ENCODE measurements around the gene SLC43A3. TPM values are rescaled to one million over a fixed set of nuclear protein-coding genes. Genes with fewer than 3 reads are reported as not detected.

The SLC43A3 gene
- total and polyA plus RNA-seq, 9 of the 15 experiments (the other 6 are each of a cell fraction or from before 2014, with no cell fraction given), result 63.7 to 281 (median 139) TPM

DNA sequence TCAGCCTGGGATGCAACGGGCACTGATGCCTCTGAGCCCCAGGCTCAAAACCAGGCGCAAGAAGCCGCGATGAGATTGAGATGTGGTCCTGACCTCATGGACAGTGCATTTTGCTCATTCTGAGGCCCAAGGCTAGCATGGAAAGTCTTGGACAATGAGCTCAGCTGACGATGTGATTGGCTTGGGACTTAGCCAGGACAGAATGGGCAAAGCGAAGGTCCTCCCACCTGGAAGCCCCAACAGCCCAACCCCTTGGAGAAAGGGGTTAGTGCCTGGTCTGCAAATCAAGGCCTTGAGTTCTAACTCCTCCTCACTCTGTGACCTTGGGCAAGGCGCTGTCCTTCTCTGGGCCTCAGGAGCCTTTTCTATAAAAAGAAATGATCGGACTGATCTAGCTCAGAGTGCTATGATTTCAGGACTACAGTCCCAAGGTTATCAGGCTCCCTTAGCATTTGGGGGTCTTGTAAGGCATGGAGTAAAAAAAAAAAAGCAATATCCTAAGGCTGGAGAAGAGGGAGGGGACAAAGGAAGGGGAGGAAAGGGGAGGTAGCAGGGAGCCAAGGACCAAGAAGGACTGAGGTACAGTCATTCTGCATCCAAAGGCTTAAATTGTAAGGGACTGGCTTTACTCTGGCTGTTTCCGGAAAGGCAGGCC is 2.7 kb downstream of the SLC43A3 start (continued):
- TF ChIP-seq, protein P1, sequence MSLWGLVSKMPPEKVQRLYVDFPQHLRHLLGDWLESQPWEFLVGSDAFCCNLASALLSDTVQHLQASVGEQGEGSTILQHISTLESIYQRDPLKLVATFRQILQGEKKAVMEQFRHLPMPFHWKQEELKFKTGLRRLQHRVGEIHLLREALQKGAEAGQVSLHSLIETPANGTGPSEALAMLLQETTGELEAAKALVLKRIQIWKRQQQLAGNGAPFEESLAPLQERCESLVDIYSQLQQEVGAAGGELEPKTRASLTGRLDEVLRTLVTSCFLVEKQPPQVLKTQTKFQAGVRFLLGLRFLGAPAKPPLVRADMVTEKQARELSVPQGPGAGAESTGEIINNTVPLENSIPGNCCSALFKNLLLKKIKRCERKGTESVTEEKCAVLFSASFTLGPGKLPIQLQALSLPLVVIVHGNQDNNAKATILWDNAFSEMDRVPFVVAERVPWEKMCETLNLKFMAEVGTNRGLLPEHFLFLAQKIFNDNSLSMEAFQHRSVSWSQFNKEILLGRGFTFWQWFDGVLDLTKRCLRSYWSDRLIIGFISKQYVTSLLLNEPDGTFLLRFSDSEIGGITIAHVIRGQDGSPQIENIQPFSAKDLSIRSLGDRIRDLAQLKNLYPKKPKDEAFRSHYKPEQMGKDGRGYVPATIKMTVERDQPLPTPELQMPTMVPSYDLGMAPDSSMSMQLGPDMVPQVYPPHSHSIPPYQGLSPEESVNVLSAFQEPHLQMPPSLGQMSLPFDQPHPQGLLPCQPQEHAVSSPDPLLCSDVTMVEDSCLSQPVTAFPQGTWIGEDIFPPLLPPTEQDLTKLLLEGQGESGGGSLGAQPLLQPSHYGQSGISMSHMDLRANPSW (CRISPR knock-in tag; IDR thresholded peaks at IDR 0.05), result peak; percentile 44; the same call in 1 of the 2 replicates
- TF ChIP-seq ZNF175 (CRISPR knock-in tag; IDR thresholded peaks at IDR 0.05; ENCODE audit: low read depth) (no peak; the same call in 1 of the 2 replicates), HDGF (IDR thresholded peaks at IDR 0.05) (0 out of 2 replicates have a peak, but pooled peaks have one; percentile 78), SMARCA5 (IDR thresholded peaks at IDR 0.05) (peak; percentile 36; the same call in 1 of the 2 replicates), ARHGAP35 (IDR thresholded peaks at IDR 0.05; ENCODE audit: partially characterized antibody) (peak; percentile 71), SUPT5H (IDR thresholded peaks at IDR 0.05) (0 out of 2 replicates have a peak, but pooled peaks have one; percentile 35)
- TF ChIP-seq, protein P2, sequence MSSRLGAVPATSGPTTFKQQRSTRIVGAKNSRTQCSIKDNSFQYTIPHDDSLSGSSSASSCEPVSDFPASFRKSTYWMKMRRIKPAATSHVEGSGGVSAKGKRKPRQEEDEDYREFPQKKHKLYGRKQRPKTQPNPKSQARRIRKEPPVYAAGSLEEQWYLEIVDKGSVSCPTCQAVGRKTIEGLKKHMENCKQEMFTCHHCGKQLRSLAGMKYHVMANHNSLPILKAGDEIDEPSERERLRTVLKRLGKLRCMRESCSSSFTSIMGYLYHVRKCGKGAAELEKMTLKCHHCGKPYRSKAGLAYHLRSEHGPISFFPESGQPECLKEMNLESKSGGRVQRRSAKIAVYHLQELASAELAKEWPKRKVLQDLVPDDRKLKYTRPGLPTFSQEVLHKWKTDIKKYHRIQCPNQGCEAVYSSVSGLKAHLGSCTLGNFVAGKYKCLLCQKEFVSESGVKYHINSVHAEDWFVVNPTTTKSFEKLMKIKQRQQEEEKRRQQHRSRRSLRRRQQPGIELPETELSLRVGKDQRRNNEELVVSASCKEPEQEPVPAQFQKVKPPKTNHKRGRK (tag; IDR thresholded peaks at IDR 0.05), result peak; percentile 64
- TF ChIP-seq, protein P3, sequence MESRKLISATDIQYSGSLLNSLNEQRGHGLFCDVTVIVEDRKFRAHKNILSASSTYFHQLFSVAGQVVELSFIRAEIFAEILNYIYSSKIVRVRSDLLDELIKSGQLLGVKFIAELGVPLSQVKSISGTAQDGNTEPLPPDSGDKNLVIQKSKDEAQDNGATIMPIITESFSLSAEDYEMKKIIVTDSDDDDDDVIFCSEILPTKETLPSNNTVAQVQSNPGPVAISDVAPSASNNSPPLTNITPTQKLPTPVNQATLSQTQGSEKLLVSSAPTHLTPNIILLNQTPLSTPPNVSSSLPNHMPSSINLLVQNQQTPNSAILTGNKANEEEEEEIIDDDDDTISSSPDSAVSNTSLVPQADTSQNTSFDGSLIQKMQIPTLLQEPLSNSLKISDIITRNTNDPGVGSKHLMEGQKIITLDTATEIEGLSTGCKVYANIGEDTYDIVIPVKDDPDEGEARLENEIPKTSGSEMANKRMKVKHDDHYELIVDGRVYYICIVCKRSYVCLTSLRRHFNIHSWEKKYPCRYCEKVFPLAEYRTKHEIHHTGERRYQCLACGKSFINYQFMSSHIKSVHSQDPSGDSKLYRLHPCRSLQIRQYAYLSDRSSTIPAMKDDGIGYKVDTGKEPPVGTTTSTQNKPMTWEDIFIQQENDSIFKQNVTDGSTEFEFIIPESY (CRISPR knock-in tag; IDR thresholded peaks at IDR 0.05), result 0 out of 2 replicates have a peak, but pooled peaks have one; percentile 21
- TF ChIP-seq, protein P4, sequence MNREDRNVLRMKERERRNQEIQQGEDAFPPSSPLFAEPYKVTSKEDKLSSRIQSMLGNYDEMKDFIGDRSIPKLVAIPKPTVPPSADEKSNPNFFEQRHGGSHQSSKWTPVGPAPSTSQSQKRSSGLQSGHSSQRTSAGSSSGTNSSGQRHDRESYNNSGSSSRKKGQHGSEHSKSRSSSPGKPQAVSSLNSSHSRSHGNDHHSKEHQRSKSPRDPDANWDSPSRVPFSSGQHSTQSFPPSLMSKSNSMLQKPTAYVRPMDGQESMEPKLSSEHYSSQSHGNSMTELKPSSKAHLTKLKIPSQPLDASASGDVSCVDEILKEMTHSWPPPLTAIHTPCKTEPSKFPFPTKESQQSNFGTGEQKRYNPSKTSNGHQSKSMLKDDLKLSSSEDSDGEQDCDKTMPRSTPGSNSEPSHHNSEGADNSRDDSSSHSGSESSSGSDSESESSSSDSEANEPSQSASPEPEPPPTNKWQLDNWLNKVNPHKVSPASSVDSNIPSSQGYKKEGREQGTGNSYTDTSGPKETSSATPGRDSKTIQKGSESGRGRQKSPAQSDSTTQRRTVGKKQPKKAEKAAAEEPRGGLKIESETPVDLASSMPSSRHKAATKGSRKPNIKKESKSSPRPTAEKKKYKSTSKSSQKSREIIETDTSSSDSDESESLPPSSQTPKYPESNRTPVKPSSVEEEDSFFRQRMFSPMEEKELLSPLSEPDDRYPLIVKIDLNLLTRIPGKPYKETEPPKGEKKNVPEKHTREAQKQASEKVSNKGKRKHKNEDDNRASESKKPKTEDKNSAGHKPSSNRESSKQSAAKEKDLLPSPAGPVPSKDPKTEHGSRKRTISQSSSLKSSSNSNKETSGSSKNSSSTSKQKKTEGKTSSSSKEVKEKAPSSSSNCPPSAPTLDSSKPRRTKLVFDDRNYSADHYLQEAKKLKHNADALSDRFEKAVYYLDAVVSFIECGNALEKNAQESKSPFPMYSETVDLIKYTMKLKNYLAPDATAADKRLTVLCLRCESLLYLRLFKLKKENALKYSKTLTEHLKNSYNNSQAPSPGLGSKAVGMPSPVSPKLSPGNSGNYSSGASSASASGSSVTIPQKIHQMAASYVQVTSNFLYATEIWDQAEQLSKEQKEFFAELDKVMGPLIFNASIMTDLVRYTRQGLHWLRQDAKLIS (CRISPR knock-in tag; IDR thresholded peaks at IDR 0.05), result no peak
- TF ChIP-seq, protein P5, sequence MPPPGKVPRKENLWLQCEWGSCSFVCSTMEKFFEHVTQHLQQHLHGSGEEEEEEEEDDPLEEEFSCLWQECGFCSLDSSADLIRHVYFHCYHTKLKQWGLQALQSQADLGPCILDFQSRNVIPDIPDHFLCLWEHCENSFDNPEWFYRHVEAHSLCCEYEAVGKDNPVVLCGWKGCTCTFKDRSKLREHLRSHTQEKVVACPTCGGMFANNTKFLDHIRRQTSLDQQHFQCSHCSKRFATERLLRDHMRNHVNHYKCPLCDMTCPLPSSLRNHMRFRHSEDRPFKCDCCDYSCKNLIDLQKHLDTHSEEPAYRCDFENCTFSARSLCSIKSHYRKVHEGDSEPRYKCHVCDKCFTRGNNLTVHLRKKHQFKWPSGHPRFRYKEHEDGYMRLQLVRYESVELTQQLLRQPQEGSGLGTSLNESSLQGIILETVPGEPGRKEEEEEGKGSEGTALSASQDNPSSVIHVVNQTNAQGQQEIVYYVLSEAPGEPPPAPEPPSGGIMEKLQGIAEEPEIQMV (tag; conservative IDR thresholded peaks at IDR 0.05; ENCODE audit: low read depth), result 0 out of 2 replicates have a peak, but pooled peaks have one; percentile 44

All from K562 (cell line).